Activated T-helper 17 cell treated with anti-CD3 and anti-CD28 coated beads, Interleukin-2, amount 50 U/mL, for 72 hours (primary cell): Measurements from ENCODE around the gene AUNIP. TPM values are rescaled to one million over a fixed set of nuclear protein-coding genes. Genes with fewer than 3 reads are reported as not detected.

ENCODE experiments used
- total RNA-seq, 2 donors: library from RNA; stranded (reverse); gene quantifications; one replicate each; pipeline ENCODE4 v1.2.3, GENCODE V29; 2022

AUNIP gene
- total RNA-seq, 2 donors from 2014 or later = 3.7 to 7.2 TPM

Other genes with a start within 250 kb of the AUNIP start
- 1 to 10 TPM; 6.2 to 7.7 TPM for gene MAN1C1, start 242.7 kb downstream of the AUNIP start, total RNA-seq
- gene SELENON, start 59.3 kb downstream of the AUNIP start, total RNA-seq = 10 to 100 TPM; 10.2 to 13.2 TPM
- gene MTFR1L, start 39.5 kb downstream of the AUNIP start, total RNA-seq = 10 to 100 TPM; 39.6 to 58.8 TPM
- 1 to 10 TPM; 5.7 to 7.2 TPM for gene PAQR7, start 16.3 kb upstream of the AUNIP start, total RNA-seq
- gene STMN1, start 47.0 kb upstream of the AUNIP start, total RNA-seq = 100 to 1,000 TPM; 376 to 423 TPM
- 1 to 10 TPM; 8.1 to 8.3 TPM for gene PAFAH2, start 138.6 kb upstream of the AUNIP start, total RNA-seq
- not detected for gene EXTL1, start 162.3 kb upstream of the AUNIP start, total RNA-seq
- gene SLC30A2, start 186.7 kb upstream of the AUNIP start, total RNA-seq = not detected
- not detected for gene TRIM63, start 208.2 kb upstream of the AUNIP start, total RNA-seq